Measurements from ENCODE around the gene C2orf42.

GRCh38 chr2:70233926-70234325 lies 43.1 kb upstream of the C2orf42 start:
- TF ChIP-seq CTCF (IDR thresholded peaks at IDR 0.05) (no peak), NR2C2 (CRISPR knock-in tag; IDR thresholded peaks at IDR 0.05) (no peak), E2F1 (CRISPR knock-in tag; IDR thresholded peaks at IDR 0.05) (no peak), USF2 (CRISPR knock-in tag; IDR thresholded peaks at IDR 0.05) (no peak), SMAD3 (CRISPR knock-in tag; IDR thresholded peaks at IDR 0.05; ENCODE audit: borderline replicate concordance) (no peak), ZNF425 (CRISPR knock-in tag; conservative IDR thresholded peaks at IDR 0.05) (no peak), CREB1 (CRISPR knock-in tag; IDR thresholded peaks at IDR 0.05) (no peak), TP53 (CRISPR knock-in tag; IDR thresholded peaks at IDR 0.05) (no peak), ZSCAN18 (CRISPR knock-in tag; IDR thresholded peaks at IDR 0.05) (no peak), ATF2 (CRISPR knock-in tag; IDR thresholded peaks at IDR 0.05; ENCODE audit: borderline replicate concordance, low read depth) (no peak), PREB (CRISPR knock-in tag; IDR thresholded peaks at IDR 0.05; ENCODE audit: borderline replicate concordance) (no peak), ELF4 (CRISPR knock-in tag; IDR thresholded peaks at IDR 0.05; ENCODE audit: low read depth) (no peak), JUN (CRISPR knock-in tag; IDR thresholded peaks at IDR 0.05) (no peak)
